Testis (tissue), 2 donors: ENCODE data around the gene MYOM1.

Experiments used
- POLR2A ChIP-seq: fragments of 450-650 bp; IDR thresholded peaks from one replicate; pipeline ENCODE4 v1.6.1; 2017; ENCODE audit warnings: antibody characterized with exemption, mild to moderate bottlenecking, moderate library complexity
- TF ChIP-seq, protein P1 (sequence below), 3 experiments: fragments of 450-650 bp in 2 of 3; fragments of 200-600 bp in 1 of 3; sonication (generic) in 1 of 3; IDR thresholded peaks; one replicate each; pipeline ENCODE4 v1.5.1; 2016 to 2019; ENCODE audit warnings: antibody characterized with exemption in 3 of 3, mild to moderate bottlenecking in 2 of 3, moderate library complexity in 1 of 3

DNA sequence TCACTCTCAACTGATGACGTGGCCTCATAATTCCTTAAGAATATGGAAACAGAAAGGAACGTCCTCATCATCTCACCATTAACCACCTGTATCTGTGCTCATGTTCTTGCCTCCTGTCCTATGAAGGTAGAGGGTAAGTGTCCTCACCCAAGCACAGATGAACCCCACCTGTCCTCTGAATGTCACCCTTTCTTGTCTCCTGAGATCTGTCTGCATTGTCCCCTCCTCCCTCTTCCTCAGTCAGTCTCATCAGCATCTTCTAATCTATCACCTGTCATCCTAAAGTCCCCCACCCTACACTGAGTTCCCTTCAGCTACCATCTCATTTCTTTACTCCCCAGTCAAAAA, 167.4 kb downstream of the MYOM1 start:
- TF ChIP-seq, protein P1, sequence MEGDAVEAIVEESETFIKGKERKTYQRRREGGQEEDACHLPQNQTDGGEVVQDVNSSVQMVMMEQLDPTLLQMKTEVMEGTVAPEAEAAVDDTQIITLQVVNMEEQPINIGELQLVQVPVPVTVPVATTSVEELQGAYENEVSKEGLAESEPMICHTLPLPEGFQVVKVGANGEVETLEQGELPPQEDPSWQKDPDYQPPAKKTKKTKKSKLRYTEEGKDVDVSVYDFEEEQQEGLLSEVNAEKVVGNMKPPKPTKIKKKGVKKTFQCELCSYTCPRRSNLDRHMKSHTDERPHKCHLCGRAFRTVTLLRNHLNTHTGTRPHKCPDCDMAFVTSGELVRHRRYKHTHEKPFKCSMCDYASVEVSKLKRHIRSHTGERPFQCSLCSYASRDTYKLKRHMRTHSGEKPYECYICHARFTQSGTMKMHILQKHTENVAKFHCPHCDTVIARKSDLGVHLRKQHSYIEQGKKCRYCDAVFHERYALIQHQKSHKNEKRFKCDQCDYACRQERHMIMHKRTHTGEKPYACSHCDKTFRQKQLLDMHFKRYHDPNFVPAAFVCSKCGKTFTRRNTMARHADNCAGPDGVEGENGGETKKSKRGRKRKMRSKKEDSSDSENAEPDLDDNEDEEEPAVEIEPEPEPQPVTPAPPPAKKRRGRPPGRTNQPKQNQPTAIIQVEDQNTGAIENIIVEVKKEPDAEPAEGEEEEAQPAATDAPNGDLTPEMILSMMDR (IDR thresholded peaks at IDR 0.05): no peak
- TF ChIP-seq POLR2A: no peak
